Astrocyte of the cerebellum (primary cell): ENCODE data around the gene NOC3L.

Source experiments
- DNase-seq: peaks from one replicate; pipeline ENCODE4 v3.0.0-alpha.2; 2011; ENCODE audit warnings: low read depth
- H3K4me3 ChIP-seq: 2 replicates; pipeline ENCODE4 v1.5.1; 2011; ENCODE audit warnings: mild to moderate bottlenecking, low read depth, low read length, moderate library complexity
- in situ Hi-C: cut with HindIII; loops from 2 replicates; pipeline ENCODE4 v1.10.0; 2017; ENCODE audit warnings: low sequenced_read_pairs
- TF ChIP-seq, protein P1 (sequence below): IDR thresholded peaks from 2 replicates; pipeline ENCODE4 v1.5.1; 2012; ENCODE audit warnings: low read length, low read depth, moderate library complexity, mild to moderate bottlenecking; ENCODE audit errors: missing control alignments

Gene NOC3L

DNA sequence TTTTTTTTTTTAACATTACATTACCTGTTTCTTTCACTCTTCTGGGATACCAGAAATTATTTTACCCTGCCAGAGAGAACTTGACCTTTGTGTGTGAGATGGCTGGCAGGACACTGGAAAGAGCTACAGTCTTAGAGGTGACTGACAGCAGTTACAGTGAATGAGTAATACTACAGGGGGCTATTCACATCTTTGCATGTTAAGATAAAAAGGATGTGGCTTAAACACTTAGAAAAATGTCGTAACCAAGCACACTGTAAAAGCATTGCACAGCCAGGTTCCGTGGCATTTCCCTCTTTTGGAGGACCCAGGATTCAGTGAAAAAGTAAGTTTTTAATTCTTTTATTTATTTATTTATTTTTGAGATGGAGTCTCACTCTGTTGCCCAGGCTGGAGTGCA lies 20.8 kb upstream of the NOC3L start:
- no peak overlapping the region for H3K4me3 ChIP-seq
- TF ChIP-seq, protein P1, sequence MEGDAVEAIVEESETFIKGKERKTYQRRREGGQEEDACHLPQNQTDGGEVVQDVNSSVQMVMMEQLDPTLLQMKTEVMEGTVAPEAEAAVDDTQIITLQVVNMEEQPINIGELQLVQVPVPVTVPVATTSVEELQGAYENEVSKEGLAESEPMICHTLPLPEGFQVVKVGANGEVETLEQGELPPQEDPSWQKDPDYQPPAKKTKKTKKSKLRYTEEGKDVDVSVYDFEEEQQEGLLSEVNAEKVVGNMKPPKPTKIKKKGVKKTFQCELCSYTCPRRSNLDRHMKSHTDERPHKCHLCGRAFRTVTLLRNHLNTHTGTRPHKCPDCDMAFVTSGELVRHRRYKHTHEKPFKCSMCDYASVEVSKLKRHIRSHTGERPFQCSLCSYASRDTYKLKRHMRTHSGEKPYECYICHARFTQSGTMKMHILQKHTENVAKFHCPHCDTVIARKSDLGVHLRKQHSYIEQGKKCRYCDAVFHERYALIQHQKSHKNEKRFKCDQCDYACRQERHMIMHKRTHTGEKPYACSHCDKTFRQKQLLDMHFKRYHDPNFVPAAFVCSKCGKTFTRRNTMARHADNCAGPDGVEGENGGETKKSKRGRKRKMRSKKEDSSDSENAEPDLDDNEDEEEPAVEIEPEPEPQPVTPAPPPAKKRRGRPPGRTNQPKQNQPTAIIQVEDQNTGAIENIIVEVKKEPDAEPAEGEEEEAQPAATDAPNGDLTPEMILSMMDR: no peak
- no peak for DNase-seq
- in situ Hi-C loops: no loop called here

GRCh38 chr10:94376865-94377264 lies 14.1 kb upstream of the NOC3L start:
- TF ChIP-seq, protein P1: no peak
- no peak overlapping the region for H3K4me3 ChIP-seq
- in situ Hi-C loops: no loop called here
- no peak for DNase-seq

GRCh38 chr10:94375374-94375773 lies 12.6 kb upstream of the NOC3L start:
- TF ChIP-seq, protein P1: no peak
- no peak for DNase-seq
- H3K4me3 ChIP-seq: no peak overlapping the region
- in situ Hi-C loops: no loop called here

- H3K4me3 ChIP-seq: no peak overlapping the region
- in situ Hi-C loops: no loop called here
- no peak for DNase-seq
- TF ChIP-seq, protein P1: no peak
Observed at GRCh38 chr10:94370501-94370900, 7.8 kb upstream of the NOC3L start.

DNA sequence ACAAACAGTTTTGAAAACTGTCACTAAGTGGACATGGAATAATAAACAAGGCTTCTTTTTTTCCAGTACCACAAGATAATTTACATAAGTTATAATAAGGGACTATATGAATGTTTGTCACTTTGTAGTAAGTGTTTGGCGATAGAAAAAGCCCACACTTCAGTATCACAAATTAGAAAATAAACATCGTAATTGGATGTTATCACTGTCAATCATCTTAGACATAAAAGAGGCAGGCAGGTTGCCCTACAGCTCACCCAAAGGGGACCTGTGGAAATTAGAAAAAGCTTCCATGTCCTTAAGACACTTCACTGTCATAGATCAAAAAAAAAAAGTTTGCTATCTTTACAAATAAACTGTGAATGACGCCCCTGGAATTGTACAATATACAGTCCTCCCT lies 3.6 kb upstream of the NOC3L start:
- TF ChIP-seq, protein P1: no peak
- no peak for DNase-seq
- H3K4me3 ChIP-seq: no peak overlapping the region
- in situ Hi-C loops: no loop called here

DNA sequence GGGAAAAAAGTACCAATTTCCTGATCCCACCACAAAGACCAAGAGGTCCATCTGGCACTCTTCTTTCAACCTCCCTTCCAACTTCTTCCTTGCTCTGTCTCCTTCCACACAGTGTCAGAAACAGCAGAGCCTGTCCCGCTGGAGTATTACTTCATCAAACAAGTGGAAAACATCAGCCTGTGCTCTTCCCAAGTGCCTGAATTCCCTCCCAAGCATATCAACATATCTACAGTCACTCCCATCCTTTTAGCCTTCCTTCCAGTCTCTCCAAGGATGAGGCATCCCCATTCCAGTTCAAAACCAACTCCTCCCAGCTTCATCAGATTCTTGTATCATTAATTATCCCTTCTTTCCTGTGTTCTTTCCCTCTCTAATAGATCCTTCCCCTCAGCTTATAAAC lies 1.7 kb upstream of the NOC3L start:
- TF ChIP-seq, protein P1: no peak
- H3K4me3 ChIP-seq: no peak overlapping the region
- in situ Hi-C loops: no loop called here
- no peak for DNase-seq

- in situ Hi-C loops: no loop called here
- no peak for DNase-seq
- H3K4me3 ChIP-seq: peak overlapping the region; percentile 76
- TF ChIP-seq, protein P1: no peak
Observed at GRCh38 chr10:94363251-94363565, 469 bp upstream of the NOC3L start.
